Measurements from ENCODE around the gene HMCN2. TPM values are rescaled to one million over a fixed set of nuclear protein-coding genes. Genes with fewer than 3 reads are reported as not detected.

HMCN2 gene
- polyA plus RNA-seq, 1 of the 3 experiments (the other 2 are of a cell fraction), result 0.15 TPM

- no peak overlapping the region for H3K9ac ChIP-seq
- peaks cover 14% of the 10 kb centered on the region; the same call in 1 of the 2 replicates for H3K27me3 ChIP-seq (ENCODE audit: insufficient read depth)
- H3K79me2 ChIP-seq (ENCODE audit: insufficient read depth), result no peaks in the 10 kb centered on the region
- H3K9me2 ChIP-seq, result no peaks in the 10 kb centered on the region
- ChIA-PET POLR2A (interaction anchor here (1.0 to 1.6 kb wide), 4 partner anchors 37 to 87 kb away, joined by 4 to 7 read pairs (median 4); no protein-coding TSS in a partner anchor), CTCF (interaction anchor here (0.6 to 7.6 kb wide), 21 partner anchors 9 to 356 kb away, joined by 3 to 49 read pairs (median 5); no protein-coding TSS in a partner anchor)
- no peak overlapping the region for H2AFZ ChIP-seq (ENCODE audit: low read depth)
- peaks cover 0 to 81% of the 10 kb centered on the region in 2 experiments; a peak in 2 of 4 replicates for H3K4me1 ChIP-seq (ENCODE audit: control insufficient read depth in 1 of 2, insufficient read depth in 2 of 2, low read depth in 1 of 2, low read length in 1 of 2)
- no peak overlapping the region; a peak in 1 of 4 replicates for H3K4me3 ChIP-seq (ENCODE audit: low read depth in 2 of 2, low read length in 1 of 2)
- TF ChIP-seq CTCF (IDR thresholded peaks at IDR 0.05) (peak; percentile 38), RAD21 (IDR thresholded peaks at IDR 0.05; ENCODE audit: low read length) (peak; percentile 33; the same call in 1 of the 2 replicates), MEF2A (IDR thresholded peaks at IDR 0.05; ENCODE audit: borderline replicate concordance, low read depth) (no peak)
- no peaks in the 10 kb centered on the region for H4K20me1 ChIP-seq (ENCODE audit: insufficient read depth)
- no peaks in the 10 kb centered on the region for H3K9me3 ChIP-seq
- peak; percentile 82 for DNase-seq
- WGBS (ENCODE audit: low lambda C conversion rate), result 63% methylated on average over 11 of the region's 15 CpGs
- H3F3A ChIP-seq (replicated peaks; ENCODE audit: insufficient read depth), result no peaks in the 10 kb centered on the region
- H3K36me3 ChIP-seq (replicated peaks in 1 of 2; ENCODE audit: control insufficient read depth in 1 of 2, insufficient read depth in 2 of 2, low read length in 1 of 2), result no peaks in the 10 kb centered on the region
- peak overlapping the region in 1 of 2 experiments; percentile 99; a peak in 2 of 4 replicates for H3K27ac ChIP-seq (ENCODE audit: low read depth in 2 of 2, low read length in 1 of 2)
- H3K4me2 ChIP-seq, result peak overlapping the region; percentile 41; the same call in 1 of the 2 replicates
Observed at GRCh38 chr9:130327070-130327780, 61.7 kb downstream of the HMCN2 start.

- no peaks in the 10 kb centered on the region for H3K9me3 ChIP-seq
- no peaks in the 10 kb centered on the region for H3K36me3 ChIP-seq (replicated peaks in 1 of 2; ENCODE audit: control insufficient read depth in 1 of 2, insufficient read depth in 2 of 2, low read length in 1 of 2)
- H3F3A ChIP-seq (replicated peaks; ENCODE audit: insufficient read depth), result no peaks in the 10 kb centered on the region
- peak overlapping the region in 1 of 2 experiments; percentile 33; a peak in 1 of 4 replicates for H3K4me3 ChIP-seq (ENCODE audit: low read depth in 2 of 2, low read length in 1 of 2)
- peak overlapping the region in 1 of 2 experiments; percentile 99; a peak in 2 of 4 replicates for H3K27ac ChIP-seq (ENCODE audit: low read depth in 2 of 2, low read length in 1 of 2)
- H3K4me2 ChIP-seq, result peak overlapping the region; percentile 41; the same call in 1 of the 2 replicates
- H3K4me1 ChIP-seq (ENCODE audit: control insufficient read depth in 1 of 2, insufficient read depth in 2 of 2, low read depth in 1 of 2, low read length in 1 of 2), result peaks cover 0 to 82% of the 10 kb centered on the region in 2 experiments; a peak in 2 of 4 replicates
- ChIA-PET CTCF (interaction anchor here (0.6 to 7.6 kb wide), 23 partner anchors 8 to 355 kb away, joined by 3 to 49 read pairs (median 5); no protein-coding TSS in a partner anchor), POLR2A (interaction anchor here (1.0 to 1.6 kb wide), 4 partner anchors 38 to 88 kb away, joined by 4 to 7 read pairs (median 4); no protein-coding TSS in a partner anchor)
- 18% methylated on average over 11 of the region's 19 CpGs for WGBS (ENCODE audit: low lambda C conversion rate)
- H4K20me1 ChIP-seq (ENCODE audit: insufficient read depth), result no peaks in the 10 kb centered on the region
- H3K9ac ChIP-seq, result no peak overlapping the region
- H3K9me2 ChIP-seq, result no peaks in the 10 kb centered on the region
- no peaks in the 10 kb centered on the region for H3K79me2 ChIP-seq (ENCODE audit: insufficient read depth)
- peaks cover 14% of the 10 kb centered on the region; the same call in 1 of the 2 replicates for H3K27me3 ChIP-seq (ENCODE audit: insufficient read depth)
- no peak overlapping the region for H2AFZ ChIP-seq (ENCODE audit: low read depth)
- peak; percentile 87 for DNase-seq
- TF ChIP-seq POLR2AphosphoS5 (IDR thresholded peaks at IDR 0.05; ENCODE audit: low read depth, low read length) (no peak), GABPA (IDR thresholded peaks at IDR 0.05; ENCODE audit: low read depth) (no peak), GATA2 (CRISPR knock-in tag; IDR thresholded peaks at IDR 0.05) (peak; percentile 54), MEF2A (IDR thresholded peaks at IDR 0.05; ENCODE audit: borderline replicate concordance, low read depth) (no peak), TCF12 (IDR thresholded peaks at IDR 0.05) (peak; percentile 59), RFX5 (IDR thresholded peaks at IDR 0.05; ENCODE audit: low read length) (no peak), ELF1 (IDR thresholded peaks at IDR 0.05) (no peak), ZBTB33 (IDR thresholded peaks at IDR 0.05; ENCODE audit: borderline replicate concordance, low read depth) (no peak), CTCF (IDR thresholded peaks at IDR 0.05) (no peak), MAX (IDR thresholded peaks at IDR 0.05; ENCODE audit: low read depth) (no peak), CHD2 (IDR thresholded peaks at IDR 0.05; ENCODE audit: low read length, partially characterized antibody) (peak; percentile 74), YY1 (IDR thresholded peaks at IDR 0.05; ENCODE audit: low read depth) (no peak), USF2 (IDR thresholded peaks at IDR 0.05; ENCODE audit: borderline replicate concordance, low read depth, low read length) (no peak), RAD21 (IDR thresholded peaks at IDR 0.05; ENCODE audit: low read length) (no peak; the same call in 1 of the 2 replicates), EZH2phosphoT487 (IDR thresholded peaks at IDR 0.05; ENCODE audit: borderline replicate concordance, low read depth) (no peak), MXI1 (IDR thresholded peaks at IDR 0.05; ENCODE audit: low read depth, low read length) (peak; percentile 73), TEAD4 (IDR thresholded peaks at IDR 0.05; ENCODE audit: borderline replicate concordance, insufficient read depth) (no peak)
Observed at GRCh38 chr9:130327781-130328348, 62.3 kb downstream of the HMCN2 start.
